Spleen (tissue), 7 donors: Measurements from ENCODE around the gene RPA4.

ENCODE experiments used
- POLR2AphosphoS5 ChIP-seq, 3 donors: sonication (generic); formaldehyde crosslinking; IDR thresholded peaks; one replicate each; pipeline ENCODE4 v1.5.1; 2017; ENCODE audit warnings: antibody characterized with exemption in 3 of 3
- TF ChIP-seq, protein P1 (sequence below), 11 experiments: fragments of 200-600 bp in 7 of 11; fragments of 450-650 bp in 4 of 11; sonication (generic) in 4 of 11; IDR thresholded peaks in 8 of 11; conservative IDR thresholded peaks in 3 of 11; 1 replicate in 7 of 11; 2 replicates in 4 of 11; pipeline versions ENCODE4 v1.4.0 to v1.8.0; 2016 to 2021; ENCODE audit warnings: antibody characterized with exemption in 11 of 11, inconsistent platforms in 4 of 11, mild to moderate bottlenecking in 1 of 11
- donor health status: DM: no; HTN: no; CAD: no; lungs with moderate emphysema.
- donor health status: DM: no; HTN: no; CAD: no.
- donor health status: DM: no; HTN: no; CAD: no.

DNA sequence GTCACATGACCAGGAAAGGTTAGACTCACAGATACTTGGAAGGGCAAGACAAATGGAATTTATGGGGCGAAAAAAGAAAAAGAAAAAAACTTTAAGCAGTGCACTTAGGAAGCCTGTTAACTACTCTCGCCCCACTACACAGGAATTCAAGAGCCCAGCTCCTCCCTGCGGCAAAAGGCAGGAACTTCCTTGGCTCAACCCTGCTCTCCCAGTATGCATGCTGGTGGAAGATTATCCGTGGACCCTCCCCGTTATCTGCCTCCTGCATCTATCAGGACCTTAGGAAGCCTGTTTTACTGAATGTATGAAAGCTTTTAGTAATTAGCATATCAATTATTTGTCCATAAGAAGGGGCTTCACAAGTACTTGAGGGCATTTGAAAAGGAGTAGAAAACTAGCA lies 40.1 kb upstream of the RPA4 start:
- TF ChIP-seq POLR2AphosphoS5 (IDR thresholded peaks at IDR 0.05), result no peak
- TF ChIP-seq, protein P1, sequence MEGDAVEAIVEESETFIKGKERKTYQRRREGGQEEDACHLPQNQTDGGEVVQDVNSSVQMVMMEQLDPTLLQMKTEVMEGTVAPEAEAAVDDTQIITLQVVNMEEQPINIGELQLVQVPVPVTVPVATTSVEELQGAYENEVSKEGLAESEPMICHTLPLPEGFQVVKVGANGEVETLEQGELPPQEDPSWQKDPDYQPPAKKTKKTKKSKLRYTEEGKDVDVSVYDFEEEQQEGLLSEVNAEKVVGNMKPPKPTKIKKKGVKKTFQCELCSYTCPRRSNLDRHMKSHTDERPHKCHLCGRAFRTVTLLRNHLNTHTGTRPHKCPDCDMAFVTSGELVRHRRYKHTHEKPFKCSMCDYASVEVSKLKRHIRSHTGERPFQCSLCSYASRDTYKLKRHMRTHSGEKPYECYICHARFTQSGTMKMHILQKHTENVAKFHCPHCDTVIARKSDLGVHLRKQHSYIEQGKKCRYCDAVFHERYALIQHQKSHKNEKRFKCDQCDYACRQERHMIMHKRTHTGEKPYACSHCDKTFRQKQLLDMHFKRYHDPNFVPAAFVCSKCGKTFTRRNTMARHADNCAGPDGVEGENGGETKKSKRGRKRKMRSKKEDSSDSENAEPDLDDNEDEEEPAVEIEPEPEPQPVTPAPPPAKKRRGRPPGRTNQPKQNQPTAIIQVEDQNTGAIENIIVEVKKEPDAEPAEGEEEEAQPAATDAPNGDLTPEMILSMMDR (IDR thresholded peaks at IDR 0.05 in 8 of 11, conservative IDR thresholded peaks at IDR 0.05 in 3 of 11), result no peak
